ENCODE results near the gene FAM72B. TPM values are rescaled to one million over a fixed set of nuclear protein-coding genes. Genes with fewer than 3 reads are reported as not detected.
"Not testable (repeated sequence)": the region's sequence is repeated elsewhere in the genome, so short reads cannot be mapped to it uniquely, and the experiment has no call there.

FAM72B gene
- total RNA-seq (0.51 and 2.3 TPM in 2 replicates), polyA plus RNA-seq (1.0 and 3.7 TPM in 2 replicates), polyA minus RNA-seq (ENCODE audit: low replicate concordance) (not detected in 2 replicates)
- polyA plus RNA-seq (2012), result 0.99 and 3.1 TPM in 2 replicates

- H2AFZ ChIP-seq (ENCODE audit: low read length); H3K9ac ChIP-seq (ENCODE audit: insufficient read depth, low read length): not testable (repeated sequence)
Measured at GRCh38 chr1:121184290-121185127, at the start of gene FAM72B, which contains the start of gene SRGAP2C. Gene FAM72B, minus strand, starts transcription at chr1:121184340. Its CDS starts 851 bp downstream, at chr1:121183489. Gene SRGAP2C, plus strand, starts transcription at chr1:121184975. Its CDS starts 2,472 bp downstream, at chr1:121187447.

DNA sequence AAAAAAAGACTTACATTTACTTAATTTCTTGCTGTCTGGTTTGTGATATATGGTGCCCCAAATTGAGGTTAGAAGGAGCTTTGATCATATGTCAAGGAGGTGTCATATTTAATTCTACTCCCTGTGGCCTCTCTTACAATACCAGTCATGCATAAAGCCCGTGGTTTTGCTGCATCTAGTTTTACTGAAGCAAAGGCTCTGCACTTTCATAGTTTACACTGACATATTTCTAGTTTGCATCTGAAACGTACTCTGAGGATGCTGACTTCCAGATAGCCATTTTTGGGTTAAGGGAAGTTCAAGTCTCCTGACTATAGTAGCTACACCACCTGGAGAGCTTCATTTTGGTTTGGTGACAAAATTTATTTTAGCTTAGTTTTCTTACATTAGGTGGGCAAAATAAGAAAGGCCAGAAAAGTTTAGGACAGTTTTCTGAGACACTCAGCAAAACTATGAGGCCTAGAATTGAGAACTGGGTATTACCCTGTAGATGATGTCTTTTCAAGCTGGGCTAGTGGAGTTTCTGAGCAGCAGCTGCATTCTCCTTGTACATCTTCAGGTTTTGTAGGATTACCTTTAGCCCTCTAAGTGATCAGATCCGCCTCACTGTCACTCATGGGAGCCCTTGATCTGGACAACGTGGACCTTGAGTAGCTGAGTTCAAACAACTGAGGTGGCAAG is 48.4 kb upstream of the FAM72B start:
- not testable (repeated sequence) for H3K79me2 ChIP-seq (ENCODE audit: control insufficient read depth, insufficient read depth, low read length); H2AFZ ChIP-seq (ENCODE audit: low read length); H3K4me3 ChIP-seq (replicated peaks in 1 of 4; ENCODE audit: control extremely low read depth in 1 of 4, insufficient read depth in 1 of 4, low read depth in 3 of 4, low read length in 4 of 4); H3K9ac ChIP-seq (ENCODE audit: insufficient read depth, low read length); H3K9me3 ChIP-seq (ENCODE audit: control insufficient read depth, insufficient read depth, low read depth, low read length); H3K36me3 ChIP-seq (ENCODE audit: control insufficient read depth, insufficient read depth, low read length); H3K4me2 ChIP-seq (ENCODE audit: extremely low read depth, insufficient read depth, low read length); H3K27me3 ChIP-seq (ENCODE audit: control insufficient read depth, insufficient read depth, low read length); H3K27ac ChIP-seq (ENCODE audit: insufficient read depth, low read length); H4K20me1 ChIP-seq (ENCODE audit: control insufficient read depth, extremely low read depth, insufficient read depth, low read length); H3K4me1 ChIP-seq (ENCODE audit: control insufficient read depth, extremely low read depth, insufficient read depth, low read length)
- DNase-seq (ENCODE audit: low read depth in 2 of 2), result peak; percentile 0 to 1

More at GRCh38 chr1:121184290-121185127, at the start of gene FAM72B, which contains the start of gene SRGAP2C:
- H3K4me3 ChIP-seq (replicated peaks in 1 of 4; ENCODE audit: control extremely low read depth in 1 of 4, insufficient read depth in 1 of 4, low read depth in 3 of 4, low read length in 4 of 4), result peak within 1 kb of the TSS in 3 of 4 experiments; percentile 29 to 57 (median 53)
- H3K4me1 ChIP-seq (ENCODE audit: control insufficient read depth, extremely low read depth, insufficient read depth, low read length); H3K79me2 ChIP-seq (ENCODE audit: control insufficient read depth, insufficient read depth, low read length); H4K20me1 ChIP-seq (ENCODE audit: control insufficient read depth, extremely low read depth, insufficient read depth, low read length); H3K27me3 ChIP-seq (ENCODE audit: control insufficient read depth, insufficient read depth, low read length); H3K36me3 ChIP-seq (ENCODE audit: control insufficient read depth, insufficient read depth, low read length); H3K9me3 ChIP-seq (ENCODE audit: control insufficient read depth, insufficient read depth, low read depth, low read length): not testable (repeated sequence)
- peak within 1 kb of the TSS; percentile 32 for H3K27ac ChIP-seq (ENCODE audit: insufficient read depth, low read length)
- DNase-seq (ENCODE audit: low read depth in 2 of 2), result peak; percentile 98 to 100
- peak within 1 kb of the TSS; percentile 13 for H3K4me2 ChIP-seq (ENCODE audit: extremely low read depth, insufficient read depth, low read length)

GRCh38 chr1:121230636-121231035 is 46.5 kb upstream of the FAM72B start:
- not testable (repeated sequence) for H3K36me3 ChIP-seq (ENCODE audit: control insufficient read depth, insufficient read depth, low read length); H3K27me3 ChIP-seq (ENCODE audit: control insufficient read depth, insufficient read depth, low read length); H3K9me3 ChIP-seq (ENCODE audit: control insufficient read depth, insufficient read depth, low read depth, low read length); DNase-seq (ENCODE audit: low read depth in 2 of 2); H3K4me3 ChIP-seq (replicated peaks in 1 of 4; ENCODE audit: control extremely low read depth in 1 of 4, insufficient read depth in 1 of 4, low read depth in 3 of 4, low read length in 4 of 4); H2AFZ ChIP-seq (ENCODE audit: low read length); H3K27ac ChIP-seq (ENCODE audit: insufficient read depth, low read length); H4K20me1 ChIP-seq (ENCODE audit: control insufficient read depth, extremely low read depth, insufficient read depth, low read length); H3K9ac ChIP-seq (ENCODE audit: insufficient read depth, low read length); H3K4me1 ChIP-seq (ENCODE audit: control insufficient read depth, extremely low read depth, insufficient read depth, low read length); H3K4me2 ChIP-seq (ENCODE audit: extremely low read depth, insufficient read depth, low read length); H3K79me2 ChIP-seq (ENCODE audit: control insufficient read depth, insufficient read depth, low read length)

DNA sequence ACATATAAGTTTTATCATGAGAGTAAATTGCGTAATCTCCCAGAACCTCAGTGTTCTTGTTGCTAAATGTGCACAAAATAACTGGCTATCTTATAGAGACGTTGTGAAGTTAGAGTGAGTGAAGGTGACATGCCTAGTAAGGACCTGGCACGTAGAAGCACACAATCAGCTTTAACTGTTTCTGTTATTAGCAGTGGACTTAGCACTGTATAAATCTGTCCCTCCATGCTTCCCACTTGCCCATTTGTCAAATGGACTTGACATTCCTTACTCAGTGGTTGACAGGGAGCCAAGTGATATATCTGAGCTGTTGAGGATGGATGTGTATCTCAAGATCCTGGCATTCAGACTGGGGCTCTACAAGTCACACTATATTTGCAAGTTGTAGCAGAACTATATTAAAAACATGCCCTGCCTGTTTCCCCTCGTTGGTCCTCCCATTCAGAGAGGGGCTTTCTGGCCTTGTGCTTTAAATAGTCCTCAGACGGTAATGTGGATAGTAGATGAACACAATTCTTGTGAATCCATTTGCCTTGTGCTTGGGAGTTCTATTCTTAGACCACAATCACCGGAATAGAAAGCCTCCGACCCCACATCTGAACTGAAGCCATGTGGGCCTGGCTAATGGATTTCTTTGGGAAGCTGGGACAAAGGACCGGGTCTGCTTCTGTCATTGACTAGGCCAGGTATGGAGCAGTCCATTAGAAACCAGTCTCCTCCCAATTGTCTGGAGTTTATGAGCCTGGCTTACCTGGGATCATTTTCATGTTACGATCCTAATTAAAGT is 43.6 kb upstream of the FAM72B start:
- H3K9me3 ChIP-seq (ENCODE audit: control insufficient read depth, insufficient read depth, low read depth, low read length); H3K4me2 ChIP-seq (ENCODE audit: extremely low read depth, insufficient read depth, low read length); H3K36me3 ChIP-seq (ENCODE audit: control insufficient read depth, insufficient read depth, low read length); H3K27ac ChIP-seq (ENCODE audit: insufficient read depth, low read length); H3K9ac ChIP-seq (ENCODE audit: insufficient read depth, low read length); DNase-seq (ENCODE audit: low read depth in 2 of 2); H3K4me1 ChIP-seq (ENCODE audit: control insufficient read depth, extremely low read depth, insufficient read depth, low read length); H2AFZ ChIP-seq (ENCODE audit: low read length); H3K4me3 ChIP-seq (replicated peaks in 1 of 4; ENCODE audit: control extremely low read depth in 1 of 4, insufficient read depth in 1 of 4, low read depth in 3 of 4, low read length in 4 of 4); H3K27me3 ChIP-seq (ENCODE audit: control insufficient read depth, insufficient read depth, low read length); H3K79me2 ChIP-seq (ENCODE audit: control insufficient read depth, insufficient read depth, low read length); H4K20me1 ChIP-seq (ENCODE audit: control insufficient read depth, extremely low read depth, insufficient read depth, low read length): not testable (repeated sequence)

DNA sequence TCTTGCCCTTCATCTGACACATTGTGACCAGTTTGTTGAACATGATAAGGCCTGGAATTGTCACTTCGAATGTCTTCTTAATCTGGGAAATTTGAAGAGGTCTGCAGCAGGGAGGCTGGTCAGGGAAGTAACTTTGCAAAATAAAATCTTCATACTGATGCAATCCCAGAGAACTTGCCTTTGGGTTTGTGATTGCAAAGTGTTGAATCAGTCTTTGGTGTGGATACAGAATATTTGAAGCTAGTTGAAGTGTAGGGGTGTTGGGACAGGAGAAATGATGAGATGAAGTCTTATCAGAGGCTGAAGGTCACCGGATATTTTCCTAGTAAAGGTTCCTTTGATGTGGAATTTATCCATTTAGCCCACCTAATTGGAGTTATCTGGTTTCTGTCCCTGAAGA is 42.8 kb upstream of the FAM72B start:
- not testable (repeated sequence) for H3K4me2 ChIP-seq (ENCODE audit: extremely low read depth, insufficient read depth, low read length); H3K36me3 ChIP-seq (ENCODE audit: control insufficient read depth, insufficient read depth, low read length); H4K20me1 ChIP-seq (ENCODE audit: control insufficient read depth, extremely low read depth, insufficient read depth, low read length); H3K9ac ChIP-seq (ENCODE audit: insufficient read depth, low read length); DNase-seq (ENCODE audit: low read depth in 2 of 2); H3K4me1 ChIP-seq (ENCODE audit: control insufficient read depth, extremely low read depth, insufficient read depth, low read length); H2AFZ ChIP-seq (ENCODE audit: low read length); H3K4me3 ChIP-seq (replicated peaks in 1 of 4; ENCODE audit: control extremely low read depth in 1 of 4, insufficient read depth in 1 of 4, low read depth in 3 of 4, low read length in 4 of 4); H3K9me3 ChIP-seq (ENCODE audit: control insufficient read depth, insufficient read depth, low read depth, low read length); H3K27me3 ChIP-seq (ENCODE audit: control insufficient read depth, insufficient read depth, low read length); H3K27ac ChIP-seq (ENCODE audit: insufficient read depth, low read length); H3K79me2 ChIP-seq (ENCODE audit: control insufficient read depth, insufficient read depth, low read length)

- H3K4me1 ChIP-seq (ENCODE audit: control insufficient read depth, extremely low read depth, insufficient read depth, low read length); H3K9ac ChIP-seq (ENCODE audit: insufficient read depth, low read length); DNase-seq (ENCODE audit: low read depth in 2 of 2); H3K27ac ChIP-seq (ENCODE audit: insufficient read depth, low read length); H3K4me2 ChIP-seq (ENCODE audit: extremely low read depth, insufficient read depth, low read length); H3K79me2 ChIP-seq (ENCODE audit: control insufficient read depth, insufficient read depth, low read length); H3K27me3 ChIP-seq (ENCODE audit: control insufficient read depth, insufficient read depth, low read length); H2AFZ ChIP-seq (ENCODE audit: low read length); H4K20me1 ChIP-seq (ENCODE audit: control insufficient read depth, extremely low read depth, insufficient read depth, low read length); H3K36me3 ChIP-seq (ENCODE audit: control insufficient read depth, insufficient read depth, low read length); H3K9me3 ChIP-seq (ENCODE audit: control insufficient read depth, insufficient read depth, low read depth, low read length); H3K4me3 ChIP-seq (replicated peaks in 1 of 4; ENCODE audit: control extremely low read depth in 1 of 4, insufficient read depth in 1 of 4, low read depth in 3 of 4, low read length in 4 of 4): not testable (repeated sequence)
Measured at GRCh38 chr1:121226295-121226904, 42.3 kb upstream of the FAM72B start.

Measured in fibroblast of lung (primary cell).